NCI-H2227 (cell line): ENCODE data around the gene NPM1.
A peak's percentile ranks its signal among the peaks of the same experiment; 100 is the strongest.
"Not testable (repeated sequence)": the region's sequence is repeated elsewhere in the genome, so short reads cannot be mapped to it uniquely, and the experiment has no call there.

Experiments used
- DNase-seq: peaks from one replicate; lab custom pipeline; 2025; ENCODE audit not compliant: unreplicated experiment; lab: John Stamatoyannopoulos, UW

NPM1 gene

GRCh38 chr5:171384999-171385398 lies 2.6 kb upstream of the NPM1 start:
- not testable (repeated sequence) for DNase-seq

- DNase-seq, result no peak
Measured at GRCh38 chr5:171386006-171386671, 1.5 kb upstream of the NPM1 start.

GRCh38 chr5:171386861-171387344 lies 746 bp upstream of the NPM1 start:
- peak; percentile 47 for DNase-seq

GRCh38 chr5:171387970-171388815 lies 544 bp downstream of the NPM1 start:
- peak; percentile 75 for DNase-seq

GRCh38 chr5:171388816-171389168 lies 1.1 kb downstream of the NPM1 start:
- DNase-seq, result no peak

- DNase-seq, result no peak
Measured at GRCh38 chr5:171390883-171391677, 3.4 kb downstream of the NPM1 start.

GRCh38 chr5:171391996-171392577 lies 4.4 kb downstream of the NPM1 start:
- no peak for DNase-seq

- DNase-seq, result no peak
Measured at GRCh38 chr5:171392585-171393159, 5.0 kb downstream of the NPM1 start.

- DNase-seq, result no peak
Measured at GRCh38 chr5:171395042-171395441, 7.4 kb downstream of the NPM1 start.

- DNase-seq, result not testable (repeated sequence)
Measured at GRCh38 chr5:171396583-171396982, 8.9 kb downstream of the NPM1 start.

- DNase-seq, result no peak
Measured at GRCh38 chr5:171397190-171397589, 9.5 kb downstream of the NPM1 start.

GRCh38 chr5:171397599-171397998 lies 9.9 kb downstream of the NPM1 start:
- DNase-seq, result no peak

GRCh38 chr5:171398660-171399059 lies 11.0 kb downstream of the NPM1 start:
- DNase-seq, result not testable (repeated sequence)

GRCh38 chr5:171400169-171400568 lies 12.5 kb downstream of the NPM1 start:
- DNase-seq, result no peak

- DNase-seq, result no peak
Measured at GRCh38 chr5:171401167-171401947, 13.7 kb downstream of the NPM1 start.

GRCh38 chr5:171402751-171403150 lies 15.1 kb downstream of the NPM1 start:
- DNase-seq, result not testable (repeated sequence)

GRCh38 chr5:171405615-171406014 lies 18.0 kb downstream of the NPM1 start:
- DNase-seq, result no peak

GRCh38 chr5:171407234-171407633 lies 19.6 kb downstream of the NPM1 start:
- DNase-seq, result no peak

- no peak for DNase-seq
Measured at GRCh38 chr5:171409164-171410136, 21.8 kb downstream of the NPM1 start.
